ENCODE measurements around the gene DCC. TPM values are rescaled to one million over a fixed set of nuclear protein-coding genes. Genes with fewer than 3 reads are reported as not detected.

The DCC gene
- total and polyA plus RNA-seq, 2 experiments from 2014 or later = 0.53 to 0.73 TPM

- H3K27me3 ChIP-seq (ENCODE audit: insufficient read depth) = peaks cover 38% of the 10 kb centered on the region
- no peak overlapping the region for H3K4me3 Mint-ChIP-seq
- H3F3A ChIP-seq (replicated peaks; ENCODE audit: low read depth) = 0 out of 2 replicates have a peak, but pooled peaks cover 3% of the 10 kb centered on the region
- H3K4me2 ChIP-seq = no peak overlapping the region
- H3K4me1 Mint-ChIP-seq = peaks cover 23% of the 10 kb centered on the region; the same call in 2 of the 3 replicates
- H3K9me2 ChIP-seq (ENCODE audit: insufficient read depth) = no peaks in the 10 kb centered on the region
- peaks cover 3% of the 10 kb centered on the region; the same call in 1 of the 3 replicates for H3K36me3 Mint-ChIP-seq (ENCODE audit: low read depth)
- no peaks in the 10 kb centered on the region for H3K79me2 ChIP-seq (replicated peaks; ENCODE audit: insufficient read depth)
- peaks cover 36% of the 10 kb centered on the region for H3K4me1 ChIP-seq (ENCODE audit: insufficient read depth)
- no peak overlapping the region for H3K27ac ChIP-seq (ENCODE audit: low read depth)
- ATAC-seq (no peak), DNase-seq (ENCODE audit: low spot score) (no peak)
- no peak overlapping the region for H3K4me3 ChIP-seq
- peaks cover 3% of the 10 kb centered on the region; the same call in 1 of the 3 replicates for H3K9me3 Mint-ChIP-seq
- peak overlapping the region; percentile 16; the same call in 1 of the 2 replicates for H2AFZ ChIP-seq
- TF ChIP-seq JUNB (IDR thresholded peaks at IDR 0.05; ENCODE audit: unreplicated experiment) (no peak), ZNF114 (CRISPR knock-in tag; IDR thresholded peaks at IDR 0.05) (no peak), POLR2AphosphoS5 (IDR thresholded peaks at IDR 0.05; ENCODE audit: low read depth) (no peak), STAT1 (IDR thresholded peaks at IDR 0.05; ENCODE audit: unreplicated experiment) (no peak), ETS1 (IDR thresholded peaks at IDR 0.05) (no peak), EZH2 (IDR thresholded peaks at IDR 0.05; ENCODE audit: low read depth, unreplicated experiment) (no peak), EZH2phosphoT487 (IDR thresholded peaks at IDR 0.05; ENCODE audit: unreplicated experiment) (no peak), NANOG (IDR thresholded peaks at IDR 0.05; ENCODE audit: borderline replicate concordance) (no peak), REST (IDR thresholded peaks at IDR 0.05; ENCODE audit: unreplicated experiment) (no peak), ZNF331 (CRISPR knock-in tag; IDR thresholded peaks at IDR 0.05; ENCODE audit: low read depth) (no peak), CREB1 (CRISPR knock-in tag; IDR thresholded peaks at IDR 0.05; ENCODE audit: low read depth) (no peak)
- TF ChIP-seq, protein P1, sequence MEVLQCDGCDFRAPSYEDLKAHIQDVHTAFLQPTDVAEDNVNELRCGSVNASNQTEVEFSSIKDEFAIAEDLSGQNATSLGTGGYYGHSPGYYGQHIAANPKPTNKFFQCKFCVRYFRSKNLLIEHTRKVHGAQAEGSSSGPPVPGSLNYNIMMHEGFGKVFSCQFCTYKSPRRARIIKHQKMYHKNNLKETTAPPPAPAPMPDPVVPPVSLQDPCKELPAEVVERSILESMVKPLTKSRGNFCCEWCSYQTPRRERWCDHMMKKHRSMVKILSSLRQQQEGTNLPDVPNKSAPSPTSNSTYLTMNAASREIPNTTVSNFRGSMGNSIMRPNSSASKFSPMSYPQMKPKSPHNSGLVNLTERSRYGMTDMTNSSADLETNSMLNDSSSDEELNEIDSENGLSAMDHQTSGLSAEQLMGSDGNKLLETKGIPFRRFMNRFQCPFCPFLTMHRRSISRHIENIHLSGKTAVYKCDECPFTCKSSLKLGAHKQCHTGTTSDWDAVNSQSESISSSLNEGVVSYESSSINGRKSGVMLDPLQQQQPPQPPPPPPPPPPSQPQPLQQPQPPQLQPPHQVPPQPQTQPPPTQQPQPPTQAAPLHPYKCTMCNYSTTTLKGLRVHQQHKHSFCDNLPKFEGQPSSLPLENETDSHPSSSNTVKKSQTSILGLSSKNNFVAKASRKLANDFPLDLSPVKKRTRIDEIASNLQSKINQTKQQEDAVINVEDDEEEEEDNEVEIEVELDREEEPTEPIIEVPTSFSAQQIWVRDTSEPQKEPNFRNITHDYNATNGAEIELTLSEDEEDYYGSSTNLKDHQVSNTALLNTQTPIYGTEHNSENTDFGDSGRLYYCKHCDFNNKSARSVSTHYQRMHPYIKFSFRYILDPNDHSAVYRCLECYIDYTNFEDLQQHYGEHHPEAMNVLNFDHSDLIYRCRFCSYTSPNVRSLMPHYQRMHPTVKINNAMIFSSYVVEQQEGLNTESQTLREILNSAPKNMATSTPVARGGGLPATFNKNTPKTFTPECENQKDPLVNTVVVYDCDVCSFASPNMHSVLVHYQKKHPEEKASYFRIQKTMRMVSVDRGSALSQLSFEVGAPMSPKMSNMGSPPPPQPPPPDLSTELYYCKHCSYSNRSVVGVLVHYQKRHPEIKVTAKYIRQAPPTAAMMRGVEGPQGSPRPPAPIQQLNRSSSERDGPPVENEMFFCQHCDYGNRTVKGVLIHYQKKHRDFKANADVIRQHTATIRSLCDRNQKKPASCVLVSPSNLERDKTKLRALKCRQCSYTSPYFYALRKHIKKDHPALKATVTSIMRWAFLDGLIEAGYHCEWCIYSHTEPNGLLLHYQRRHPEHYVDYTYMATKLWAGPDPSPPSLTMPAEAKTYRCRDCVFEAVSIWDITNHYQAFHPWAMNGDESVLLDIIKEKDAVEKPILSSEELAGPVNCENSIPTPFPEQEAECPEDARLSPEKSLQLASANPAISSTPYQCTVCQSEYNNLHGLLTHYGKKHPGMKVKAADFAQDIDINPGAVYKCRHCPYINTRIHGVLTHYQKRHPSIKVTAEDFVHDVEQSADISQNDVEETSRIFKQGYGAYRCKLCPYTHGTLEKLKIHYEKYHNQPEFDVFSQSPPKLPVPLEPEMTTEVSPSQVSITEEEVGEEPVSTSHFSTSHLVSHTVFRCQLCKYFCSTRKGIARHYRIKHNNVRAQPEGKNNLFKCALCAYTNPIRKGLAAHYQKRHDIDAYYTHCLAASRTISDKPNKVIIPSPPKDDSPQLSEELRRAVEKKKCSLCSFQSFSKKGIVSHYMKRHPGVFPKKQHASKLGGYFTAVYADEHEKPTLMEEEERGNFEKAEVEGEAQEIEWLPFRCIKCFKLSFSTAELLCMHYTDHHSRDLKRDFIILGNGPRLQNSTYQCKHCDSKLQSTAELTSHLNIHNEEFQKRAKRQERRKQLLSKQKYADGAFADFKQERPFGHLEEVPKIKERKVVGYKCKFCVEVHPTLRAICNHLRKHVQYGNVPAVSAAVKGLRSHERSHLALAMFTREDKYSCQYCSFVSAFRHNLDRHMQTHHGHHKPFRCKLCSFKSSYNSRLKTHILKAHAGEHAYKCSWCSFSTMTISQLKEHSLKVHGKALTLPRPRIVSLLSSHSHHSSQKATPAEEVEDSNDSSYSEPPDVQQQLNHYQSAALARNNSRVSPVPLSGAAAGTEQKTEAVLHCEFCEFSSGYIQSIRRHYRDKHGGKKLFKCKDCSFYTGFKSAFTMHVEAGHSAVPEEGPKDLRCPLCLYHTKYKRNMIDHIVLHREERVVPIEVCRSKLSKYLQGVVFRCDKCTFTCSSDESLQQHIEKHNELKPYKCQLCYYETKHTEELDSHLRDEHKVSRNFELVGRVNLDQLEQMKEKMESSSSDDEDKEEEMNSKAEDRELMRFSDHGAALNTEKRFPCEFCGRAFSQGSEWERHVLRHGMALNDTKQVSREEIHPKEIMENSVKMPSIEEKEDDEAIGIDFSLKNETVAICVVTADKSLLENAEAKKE (CRISPR knock-in tag; IDR thresholded peaks at IDR 0.05) = no peak
- TF ChIP-seq, protein P2, sequence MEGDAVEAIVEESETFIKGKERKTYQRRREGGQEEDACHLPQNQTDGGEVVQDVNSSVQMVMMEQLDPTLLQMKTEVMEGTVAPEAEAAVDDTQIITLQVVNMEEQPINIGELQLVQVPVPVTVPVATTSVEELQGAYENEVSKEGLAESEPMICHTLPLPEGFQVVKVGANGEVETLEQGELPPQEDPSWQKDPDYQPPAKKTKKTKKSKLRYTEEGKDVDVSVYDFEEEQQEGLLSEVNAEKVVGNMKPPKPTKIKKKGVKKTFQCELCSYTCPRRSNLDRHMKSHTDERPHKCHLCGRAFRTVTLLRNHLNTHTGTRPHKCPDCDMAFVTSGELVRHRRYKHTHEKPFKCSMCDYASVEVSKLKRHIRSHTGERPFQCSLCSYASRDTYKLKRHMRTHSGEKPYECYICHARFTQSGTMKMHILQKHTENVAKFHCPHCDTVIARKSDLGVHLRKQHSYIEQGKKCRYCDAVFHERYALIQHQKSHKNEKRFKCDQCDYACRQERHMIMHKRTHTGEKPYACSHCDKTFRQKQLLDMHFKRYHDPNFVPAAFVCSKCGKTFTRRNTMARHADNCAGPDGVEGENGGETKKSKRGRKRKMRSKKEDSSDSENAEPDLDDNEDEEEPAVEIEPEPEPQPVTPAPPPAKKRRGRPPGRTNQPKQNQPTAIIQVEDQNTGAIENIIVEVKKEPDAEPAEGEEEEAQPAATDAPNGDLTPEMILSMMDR (conservative IDR thresholded peaks at IDR 0.05; ENCODE audit: low read depth in 2 of 2) = no peak
- H4K20me1 ChIP-seq (replicated peaks; ENCODE audit: insufficient read depth) = no peaks in the 10 kb centered on the region
- no peaks in the 10 kb centered on the region for H3K36me3 ChIP-seq (ENCODE audit: insufficient read depth)
- H3K27ac Mint-ChIP-seq = no peak overlapping the region
- no peaks in the 10 kb centered on the region for H3K27me3 Mint-ChIP-seq (ENCODE audit: insufficient read depth, low read depth, poor library complexity)
These were observed 3.8 kb downstream of the DCC start for GRCh38 chr18:52343731-52344340.

All from GM23338 (cell line).